RWPE2 (cell line): Measurements from ENCODE around the gene EML1.

Experiments
- ATAC-seq: fragments of 200-7000 bp; cut with Tn5 transposase; 3 replicates; pipeline ENCODE4 v1.9.1; 2021; ENCODE audit warnings: low read depth
- DNase-seq: peaks from one replicate; pipeline ENCODE4 v3.0.0-alpha.2; 2020; ENCODE audit warnings: low spot score
- H3K27ac ChIP-seq: fragments of 450-650 bp; 2 replicates; pipeline ENCODE4 v1.5.1; 2017; ENCODE audit warnings: mild to moderate bottlenecking; ENCODE audit not compliant: poor library complexity, severe bottlenecking
- H3K27me3 ChIP-seq: fragments of 250-450 bp; sonication (Bioruptor Pico); 2 replicates; pipeline ENCODE4 v1.5.1; 2021; ENCODE audit warnings: mild to moderate bottlenecking, moderate library complexity; ENCODE audit not compliant: insufficient read depth, poor library complexity, severe bottlenecking
- H3K36me3 ChIP-seq: fragments of 250-450 bp; sonication (Bioruptor Pico); 2 replicates; pipeline ENCODE4 v1.5.1; 2020; ENCODE audit warnings: low read depth, mild to moderate bottlenecking, moderate library complexity
- H3K4me1 ChIP-seq: fragments of 250-450 bp; sonication (Bioruptor Pico); 2 replicates; pipeline ENCODE4 v1.5.1; 2021; ENCODE audit warnings: mild to moderate bottlenecking, moderate library complexity; ENCODE audit not compliant: insufficient read depth, poor library complexity, severe bottlenecking
- H3K4me3 ChIP-seq: fragments of 250-450 bp; sonication (Bioruptor Pico); 2 replicates; pipeline ENCODE4 v1.5.1; 2021; ENCODE audit warnings: mild to moderate bottlenecking, moderate library complexity; ENCODE audit not compliant: severe bottlenecking
- H3K9me3 ChIP-seq: fragments of 250-450 bp; sonication (Bioruptor Pico); 2 replicates; pipeline ENCODE4 v1.5.1; 2021; ENCODE audit warnings: mild to moderate bottlenecking, moderate library complexity; ENCODE audit not compliant: severe bottlenecking
- TF ChIP-seq, protein P1 (sequence below): fragments of 450-650 bp; IDR thresholded peaks from one replicate; pipeline ENCODE4 v1.5.1; 2017; ENCODE audit warnings: mild to moderate bottlenecking, moderate library complexity; ENCODE audit not compliant: poor library complexity, severe bottlenecking

The EML1 gene

DNA sequence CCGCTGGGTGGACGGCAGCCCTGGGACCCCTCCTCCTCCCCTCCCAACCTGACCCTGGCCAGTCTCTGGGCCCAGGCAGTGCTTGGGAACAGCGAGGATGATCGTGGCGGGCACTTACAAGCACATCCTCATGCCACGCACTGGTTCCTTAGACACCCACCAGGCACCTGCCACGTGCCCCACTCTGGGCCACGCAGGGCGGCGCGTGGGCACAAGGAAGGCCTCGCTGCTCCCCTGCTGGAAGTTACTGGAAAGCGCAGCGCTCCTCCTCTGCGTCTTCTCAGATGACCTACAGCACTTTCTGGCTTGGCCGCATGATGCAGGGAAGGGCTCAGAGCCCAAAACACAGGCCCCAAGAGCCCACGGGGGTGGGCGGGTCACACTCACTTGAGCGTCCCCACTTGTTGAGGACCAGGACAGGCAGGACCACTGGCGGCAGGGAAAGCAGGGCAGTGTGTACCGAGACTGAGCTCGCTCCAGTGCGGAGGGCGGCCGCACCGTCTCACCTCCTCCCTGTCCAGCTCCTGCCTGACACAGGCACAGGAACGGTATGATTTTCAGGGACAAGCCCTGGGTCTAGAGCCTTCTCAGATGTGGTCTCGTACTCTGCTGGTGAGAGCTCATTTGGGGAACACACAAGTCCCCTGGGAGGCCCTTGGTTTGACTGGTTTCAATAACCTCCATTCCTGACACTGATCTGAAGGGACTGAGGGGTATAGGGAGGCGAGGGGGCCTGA lies 143.7 kb downstream of the EML1 start:
- no peaks in the 10 kb centered on the region for H3K36me3 ChIP-seq
- no peak overlapping the region for H3K4me3 ChIP-seq
- no peaks in the 10 kb centered on the region for H3K4me1 ChIP-seq
- DNase-seq: no peak
- no peaks in the 10 kb centered on the region for H3K27me3 ChIP-seq
- ATAC-seq: no peak
- no peaks in the 10 kb centered on the region for H3K9me3 ChIP-seq
- TF ChIP-seq, protein P1, sequence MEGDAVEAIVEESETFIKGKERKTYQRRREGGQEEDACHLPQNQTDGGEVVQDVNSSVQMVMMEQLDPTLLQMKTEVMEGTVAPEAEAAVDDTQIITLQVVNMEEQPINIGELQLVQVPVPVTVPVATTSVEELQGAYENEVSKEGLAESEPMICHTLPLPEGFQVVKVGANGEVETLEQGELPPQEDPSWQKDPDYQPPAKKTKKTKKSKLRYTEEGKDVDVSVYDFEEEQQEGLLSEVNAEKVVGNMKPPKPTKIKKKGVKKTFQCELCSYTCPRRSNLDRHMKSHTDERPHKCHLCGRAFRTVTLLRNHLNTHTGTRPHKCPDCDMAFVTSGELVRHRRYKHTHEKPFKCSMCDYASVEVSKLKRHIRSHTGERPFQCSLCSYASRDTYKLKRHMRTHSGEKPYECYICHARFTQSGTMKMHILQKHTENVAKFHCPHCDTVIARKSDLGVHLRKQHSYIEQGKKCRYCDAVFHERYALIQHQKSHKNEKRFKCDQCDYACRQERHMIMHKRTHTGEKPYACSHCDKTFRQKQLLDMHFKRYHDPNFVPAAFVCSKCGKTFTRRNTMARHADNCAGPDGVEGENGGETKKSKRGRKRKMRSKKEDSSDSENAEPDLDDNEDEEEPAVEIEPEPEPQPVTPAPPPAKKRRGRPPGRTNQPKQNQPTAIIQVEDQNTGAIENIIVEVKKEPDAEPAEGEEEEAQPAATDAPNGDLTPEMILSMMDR: no peak
- H3K27ac ChIP-seq: no peak overlapping the region

DNA sequence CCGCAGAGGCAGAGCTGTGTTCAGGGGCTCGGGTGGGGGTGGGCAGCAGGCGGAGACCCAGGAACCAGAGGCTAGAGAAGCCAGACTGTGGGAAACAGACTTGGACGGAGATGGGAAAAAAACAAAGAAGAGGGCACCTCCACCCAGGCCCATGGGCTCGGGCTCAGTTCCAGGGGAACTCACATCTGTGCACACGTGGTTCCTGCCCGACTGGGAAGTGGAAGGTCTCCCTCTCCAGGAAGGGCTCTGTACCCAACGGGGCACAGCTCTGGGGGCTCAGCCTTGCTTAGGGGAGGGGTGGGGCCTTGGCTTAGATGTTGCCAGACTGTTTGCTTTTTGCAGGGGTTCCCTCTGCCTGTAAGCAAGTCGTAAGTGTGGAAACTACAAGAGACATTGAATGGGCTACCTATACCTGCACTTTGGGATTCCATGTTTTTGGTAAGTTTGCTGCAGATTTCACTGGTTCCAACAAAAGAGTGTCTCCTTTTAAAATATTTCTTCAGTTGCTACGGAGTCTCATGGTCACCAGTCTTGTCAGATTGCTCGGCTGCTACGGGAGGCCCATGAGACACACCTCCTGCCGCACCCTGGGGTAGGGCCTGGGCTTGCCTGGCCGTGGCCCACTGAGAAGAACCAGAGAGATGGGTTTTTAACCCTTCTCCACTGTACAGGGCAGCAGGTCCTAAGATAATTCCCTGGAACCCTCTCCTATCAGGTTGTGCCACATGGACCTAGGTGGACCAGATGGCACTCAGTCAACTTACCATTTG lies 144.4 kb downstream of the EML1 start:
- no peaks in the 10 kb centered on the region for H3K36me3 ChIP-seq
- DNase-seq: no peak
- TF ChIP-seq, protein P1: no peak
- no peaks in the 10 kb centered on the region for H3K9me3 ChIP-seq
- no peak overlapping the region for H3K4me3 ChIP-seq
- H3K27ac ChIP-seq: no peak overlapping the region
- H3K27me3 ChIP-seq: no peaks in the 10 kb centered on the region
- H3K4me1 ChIP-seq: no peaks in the 10 kb centered on the region
- no peak for ATAC-seq

DNA sequence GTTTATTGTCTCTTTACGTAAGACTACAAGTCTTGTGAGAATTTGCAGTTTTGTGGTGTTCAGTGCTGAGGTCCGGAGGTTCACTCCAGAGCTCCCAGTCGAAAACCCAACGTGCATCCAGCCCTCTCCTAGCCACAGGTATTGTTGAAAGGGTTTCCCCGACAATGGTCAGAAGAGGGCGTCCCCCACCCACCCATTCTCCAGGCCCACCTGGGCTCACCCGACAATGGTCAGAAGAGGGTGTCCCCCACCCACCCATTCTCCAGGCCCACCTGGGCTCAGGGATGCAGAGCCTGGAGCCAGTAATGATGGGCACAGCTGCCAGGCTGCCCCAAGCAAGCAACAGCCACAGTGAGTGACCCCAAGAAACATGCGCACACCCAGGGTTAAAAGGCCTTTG lies 145.2 kb downstream of the EML1 start:
- H3K36me3 ChIP-seq: no peaks in the 10 kb centered on the region
- H3K27me3 ChIP-seq: no peaks in the 10 kb centered on the region
- DNase-seq (no peak), ATAC-seq (no peak)
- no peak overlapping the region for H3K4me3 ChIP-seq
- H3K27ac ChIP-seq: no peak overlapping the region
- TF ChIP-seq, protein P1: no peak
- no peaks in the 10 kb centered on the region for H3K4me1 ChIP-seq
- no peaks in the 10 kb centered on the region for H3K9me3 ChIP-seq

DNA sequence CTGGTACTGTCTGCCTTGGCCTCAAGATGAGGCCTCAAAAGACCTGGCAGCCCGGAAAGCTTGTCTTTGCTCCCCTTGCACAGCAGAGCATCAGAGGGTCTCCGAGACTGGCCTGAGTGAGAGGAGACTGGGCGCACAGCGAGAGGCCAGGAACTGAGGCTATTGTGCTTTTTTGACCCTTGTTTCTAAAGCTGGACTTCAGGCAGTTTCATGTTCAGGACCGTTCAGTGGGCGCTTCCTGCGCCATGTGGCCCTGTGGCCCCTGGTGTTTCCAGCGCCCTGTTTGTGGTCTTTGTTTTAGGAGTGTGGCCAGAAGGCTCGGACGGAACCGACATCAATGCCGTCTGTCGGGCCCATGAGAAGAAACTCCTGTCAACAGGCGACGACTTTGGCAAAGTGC lies 145.7 kb downstream of the EML1 start:
- no peaks in the 10 kb centered on the region for H3K36me3 ChIP-seq
- H3K27me3 ChIP-seq: no peaks in the 10 kb centered on the region
- H3K9me3 ChIP-seq: no peaks in the 10 kb centered on the region
- ATAC-seq (no peak), DNase-seq (no peak)
- H3K27ac ChIP-seq: no peak overlapping the region
- no peak overlapping the region for H3K4me3 ChIP-seq
- H3K4me1 ChIP-seq: no peaks in the 10 kb centered on the region
- TF ChIP-seq, protein P1: no peak

DNA sequence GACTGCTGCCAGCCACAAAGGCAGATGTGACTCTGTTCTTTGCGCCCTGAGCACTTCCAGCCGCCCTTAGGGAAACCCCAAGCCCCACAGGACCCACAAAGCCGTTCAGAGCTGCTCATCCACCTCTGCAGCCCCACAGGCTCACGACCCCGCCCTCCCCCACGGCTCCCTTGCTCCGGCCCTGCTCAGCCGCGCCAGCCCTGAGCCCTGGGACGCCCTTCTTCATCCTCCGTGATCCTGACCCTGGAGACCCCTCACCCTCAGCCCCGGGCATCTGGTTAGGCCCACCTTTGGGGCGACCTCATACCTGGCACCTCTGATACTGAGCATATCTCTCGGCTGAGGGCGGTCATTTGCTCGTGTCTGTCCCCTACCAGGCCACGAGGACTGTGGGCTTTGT lies 146.2 kb downstream of the EML1 start:
- ATAC-seq (no peak), DNase-seq (no peak)
- Histone ChIP-seq H3K9me3 (no peaks in the 10 kb centered on the region), H3K27ac (no peak overlapping the region), H3K27me3 (no peaks in the 10 kb centered on the region), H3K36me3 (no peaks in the 10 kb centered on the region), H3K4me1 (no peaks in the 10 kb centered on the region), H3K4me3 (no peak overlapping the region)
- TF ChIP-seq, protein P1: no peak
